Fibroblast of lung (primary cell): ENCODE data around the gene TMEM94.

ENCODE experiments used
- CTCF ChIP-seq, 2 donors: IDR thresholded peaks in 1 of 2; conservative IDR thresholded peaks in 1 of 2; 1 replicate in 1 of 2; 2 replicates in 1 of 2; pipeline ENCODE4 v1.5.1; 2011 to 2012; ENCODE audit warnings: low read length in 2 of 2, control low read depth in 1 of 2, inconsistent platforms in 1 of 2, low read depth in 1 of 2, mild to moderate bottlenecking in 1 of 2
- EZH2 ChIP-seq: IDR thresholded peaks from 2 replicates; pipeline ENCODE4 v1.5.1; 2012; ENCODE audit warnings: low read length, control low read depth, mild to moderate bottlenecking; ENCODE audit errors: missing control alignments

- TF ChIP-seq CTCF (conservative IDR thresholded peaks at IDR 0.05 in 1 of 2, IDR thresholded peaks at IDR 0.05 in 1 of 2; ENCODE audit: low read depth in 1 of 2, low read length in 2 of 2) (no peak), EZH2 (no peak)
Measured at GRCh38 chr17:75542229-75542628, 85.8 kb downstream of the TMEM94 start.
